Memory B cell (primary cell): ENCODE measurements around the gene GNG10.

ENCODE experiments used
- ATAC-seq: fragments of 150-1000 bp; cut with Tn5 transposase; 2 replicates; pipeline ENCODE4 v1.10.0; 2021; ENCODE audit warnings: low read depth, mild to moderate bottlenecking, moderate library complexity
- DNase-seq, 2 donors: peaks; one replicate each; pipeline ENCODE4 v3.0.0; 2022; ENCODE audit warnings: low spot score in 2 of 2
- H3K27ac Mint-ChIP-seq: one replicate; pipeline ENCODE4 v1.8.0; 2022; ENCODE audit warnings: mild to moderate bottlenecking, moderate library complexity, mixed read lengths
- H3K27me3 Mint-ChIP-seq: one replicate; pipeline ENCODE4 v1.8.0; 2022; ENCODE audit warnings: mixed read lengths
- H3K36me3 Mint-ChIP-seq: one replicate; pipeline ENCODE4 v1.8.0; 2022; ENCODE audit warnings: mild to moderate bottlenecking, mixed read lengths
- H3K4me1 Mint-ChIP-seq: one replicate; pipeline ENCODE4 v1.8.0; 2022; ENCODE audit warnings: mixed read lengths
- H3K4me3 Mint-ChIP-seq: one replicate; pipeline ENCODE4 v1.8.0; 2022; ENCODE audit warnings: mild to moderate bottlenecking, moderate library complexity, mixed read lengths
- H3K9me3 Mint-ChIP-seq: one replicate; pipeline ENCODE4 v1.8.0; 2022; ENCODE audit warnings: mixed read lengths

GNG10 gene

GRCh38 chr9:111632695-111633388 lies 28.6 kb upstream of the GNG10 start:
- Mint-ChIP-seq H3K27me3 (peaks cover 1% of the 10 kb centered on the region), H3K4me1 (peaks cover 21% of the 10 kb centered on the region), H3K4me3 (no peak overlapping the region), H3K27ac (no peak overlapping the region), H3K9me3 (no peaks in the 10 kb centered on the region), H3K36me3 (peaks cover 2% of the 10 kb centered on the region)
- DNase-seq = no peak
- no peak for ATAC-seq

GRCh38 chr9:111633389-111633736 lies 28.0 kb upstream of the GNG10 start:
- Mint-ChIP-seq H3K4me1 (peaks cover 21% of the 10 kb centered on the region), H3K27me3 (peaks cover 1% of the 10 kb centered on the region), H3K9me3 (no peaks in the 10 kb centered on the region), H3K27ac (no peak overlapping the region), H3K36me3 (peaks cover 2% of the 10 kb centered on the region), H3K4me3 (no peak overlapping the region)
- DNase-seq (no peak), ATAC-seq (no peak)

GRCh38 chr9:111634860-111635259 lies 26.5 kb upstream of the GNG10 start:
- Mint-ChIP-seq H3K9me3 (no peaks in the 10 kb centered on the region), H3K4me3 (no peak overlapping the region), H3K27ac (no peak overlapping the region), H3K27me3 (no peaks in the 10 kb centered on the region), H3K36me3 (peaks cover 2% of the 10 kb centered on the region), H3K4me1 (peaks cover 21% of the 10 kb centered on the region)
- ATAC-seq (no peak), DNase-seq (no peak)

DNA sequence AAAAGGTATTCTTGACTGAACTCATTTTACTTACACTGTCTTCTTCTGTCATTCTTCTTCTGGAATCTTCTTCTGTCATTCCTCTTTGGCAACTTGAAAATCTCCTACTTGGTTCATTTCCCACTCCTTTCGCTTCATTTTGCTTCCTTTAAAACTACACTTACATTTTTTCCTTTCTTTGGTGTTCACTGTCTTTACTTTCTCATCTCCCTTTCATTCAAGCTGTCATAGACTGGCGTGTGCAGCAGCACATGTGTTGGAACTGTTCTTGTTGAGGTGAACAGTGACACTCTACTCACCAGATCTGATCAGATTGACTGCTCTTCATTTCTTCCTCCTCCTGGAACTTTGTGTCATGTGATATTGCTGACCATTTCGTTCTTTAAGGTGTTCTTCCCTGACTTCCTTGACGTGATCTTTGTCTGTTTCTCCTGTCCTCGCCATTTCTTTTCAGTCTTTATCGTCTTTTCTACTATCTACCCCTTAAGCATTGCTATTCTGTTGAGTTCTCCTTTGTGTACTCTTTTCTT lies 23.9 kb upstream of the GNG10 start:
- Mint-ChIP-seq H3K9me3 (no peaks in the 10 kb centered on the region), H3K4me3 (no peak overlapping the region), H3K27me3 (no peaks in the 10 kb centered on the region), H3K4me1 (peaks cover 12% of the 10 kb centered on the region), H3K27ac (no peak overlapping the region), H3K36me3 (peaks cover 2% of the 10 kb centered on the region)
- DNase-seq (no peak), ATAC-seq (no peak)

GRCh38 chr9:111644195-111644772 lies 17.1 kb upstream of the GNG10 start:
- Mint-ChIP-seq H3K9me3 (no peaks in the 10 kb centered on the region), H3K4me3 (no peak overlapping the region), H3K27me3 (no peaks in the 10 kb centered on the region), H3K4me1 (no peaks in the 10 kb centered on the region), H3K36me3 (peaks cover 8% of the 10 kb centered on the region), H3K27ac (no peak overlapping the region)
- no peak for ATAC-seq
- DNase-seq = no peak

DNA sequence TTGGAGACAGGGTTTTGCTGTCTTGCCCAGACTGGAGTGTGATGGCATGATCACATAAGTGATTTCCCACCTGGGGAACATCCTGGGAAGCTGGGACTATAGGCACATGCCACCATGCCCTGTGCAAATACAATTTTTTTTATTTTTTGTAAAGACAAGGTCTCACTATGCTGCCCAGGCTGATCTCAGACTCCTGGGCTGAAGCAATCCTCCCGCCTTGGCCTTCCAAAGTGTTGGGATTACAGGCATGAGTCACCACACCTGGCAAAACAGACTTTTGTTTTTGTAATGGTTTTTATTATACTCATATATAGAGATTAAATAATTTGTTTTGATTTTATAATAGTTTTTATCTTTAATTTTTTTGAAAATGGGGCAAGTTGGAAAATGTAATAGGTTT lies 15.6 kb upstream of the GNG10 start:
- no peak for ATAC-seq
- peaks cover 12% of the 10 kb centered on the region for H3K36me3 Mint-ChIP-seq
- no peaks in the 10 kb centered on the region for H3K27me3 Mint-ChIP-seq
- no peak for DNase-seq
- H3K9me3 Mint-ChIP-seq = no peaks in the 10 kb centered on the region
- H3K27ac Mint-ChIP-seq = no peak overlapping the region
- H3K4me1 Mint-ChIP-seq = no peaks in the 10 kb centered on the region
- H3K4me3 Mint-ChIP-seq = no peak overlapping the region

- no peak overlapping the region for H3K4me3 Mint-ChIP-seq
- no peaks in the 10 kb centered on the region for H3K4me1 Mint-ChIP-seq
- no peaks in the 10 kb centered on the region for H3K27me3 Mint-ChIP-seq
- H3K27ac Mint-ChIP-seq = no peak overlapping the region
- ATAC-seq = no peak
- peaks cover 12% of the 10 kb centered on the region for H3K36me3 Mint-ChIP-seq
- no peaks in the 10 kb centered on the region for H3K9me3 Mint-ChIP-seq
- no peak for DNase-seq
These were observed 15.0 kb upstream of the GNG10 start for GRCh38 chr9:111646417-111646816.

GRCh38 chr9:111648066-111648465 lies 13.3 kb upstream of the GNG10 start:
- ATAC-seq = no peak
- Mint-ChIP-seq H3K27me3 (no peaks in the 10 kb centered on the region), H3K27ac (no peak overlapping the region), H3K9me3 (no peaks in the 10 kb centered on the region), H3K4me3 (no peak overlapping the region), H3K4me1 (no peaks in the 10 kb centered on the region), H3K36me3 (peaks cover 13% of the 10 kb centered on the region)
- no peak for DNase-seq

- DNase-seq (no peak), ATAC-seq (no peak)
- H3K4me1 Mint-ChIP-seq = no peaks in the 10 kb centered on the region
- no peaks in the 10 kb centered on the region for H3K9me3 Mint-ChIP-seq
- H3K4me3 Mint-ChIP-seq = no peak overlapping the region
- H3K27ac Mint-ChIP-seq = no peak overlapping the region
- peaks cover 13% of the 10 kb centered on the region for H3K36me3 Mint-ChIP-seq
- H3K27me3 Mint-ChIP-seq = no peaks in the 10 kb centered on the region
These were observed 12.4 kb upstream of the GNG10 start for GRCh38 chr9:111649016-111649415.

GRCh38 chr9:111657051-111657450 lies 4.4 kb upstream of the GNG10 start:
- Mint-ChIP-seq H3K27ac (no peak overlapping the region), H3K4me1 (peaks cover 7% of the 10 kb centered on the region), H3K9me3 (no peaks in the 10 kb centered on the region), H3K36me3 (peaks cover 10% of the 10 kb centered on the region), H3K27me3 (no peaks in the 10 kb centered on the region), H3K4me3 (no peak overlapping the region)
- DNase-seq (no peak), ATAC-seq (no peak)

DNA sequence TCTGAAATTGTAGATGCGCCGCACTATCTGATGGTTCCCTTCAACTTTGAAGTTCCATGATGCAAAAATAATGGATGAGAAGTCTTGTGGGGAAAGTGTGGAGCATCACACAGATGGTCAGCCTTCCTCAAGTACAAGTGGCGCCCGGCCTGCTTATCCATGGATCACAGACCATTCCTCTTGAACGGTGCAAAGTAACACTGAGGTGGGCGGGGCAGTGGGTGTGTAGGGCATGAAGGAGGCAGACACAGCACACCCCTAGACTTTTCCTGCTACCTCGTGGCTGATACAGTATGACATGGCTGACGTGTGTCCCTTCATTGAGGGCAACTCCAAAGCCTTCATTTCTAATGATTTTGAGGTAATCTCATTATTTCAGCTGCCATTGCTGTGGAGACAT lies 2.5 kb upstream of the GNG10 start:
- Mint-ChIP-seq H3K4me3 (no peak overlapping the region), H3K27me3 (no peaks in the 10 kb centered on the region), H3K9me3 (no peaks in the 10 kb centered on the region), H3K4me1 (peaks cover 23% of the 10 kb centered on the region), H3K36me3 (peaks cover 10% of the 10 kb centered on the region), H3K27ac (no peak overlapping the region)
- ATAC-seq = no peak
- no peak for DNase-seq

DNA sequence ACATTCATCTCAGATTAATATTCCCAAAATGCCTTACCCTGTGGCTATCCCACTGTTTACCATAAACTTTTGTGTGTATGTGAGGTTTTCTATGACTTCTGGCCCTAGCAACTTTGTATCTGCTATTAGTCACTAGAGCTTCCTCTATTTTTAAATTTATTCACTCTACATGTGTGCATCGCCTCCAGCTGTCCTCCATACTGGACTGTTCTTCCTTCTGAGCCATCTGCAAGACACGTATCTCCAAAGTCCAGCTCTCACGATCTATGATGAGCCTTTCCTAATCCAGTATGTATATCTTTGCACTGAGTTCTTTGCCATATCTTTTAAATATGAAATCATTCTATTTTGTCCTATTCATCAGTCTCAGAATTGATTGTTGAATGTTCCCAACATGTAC lies 1.7 kb upstream of the GNG10 start:
- Mint-ChIP-seq H3K27ac (no peak overlapping the region), H3K4me3 (no peak overlapping the region), H3K36me3 (peaks cover 8% of the 10 kb centered on the region), H3K27me3 (no peaks in the 10 kb centered on the region), H3K4me1 (peaks cover 23% of the 10 kb centered on the region), H3K9me3 (no peaks in the 10 kb centered on the region)
- ATAC-seq = no peak
- no peak for DNase-seq

GRCh38 chr9:111661802-111662521 lies 557 bp downstream of the GNG10 start:
- H3K27me3 Mint-ChIP-seq = no peaks in the 10 kb centered on the region
- peaks cover 6% of the 10 kb centered on the region for H3K36me3 Mint-ChIP-seq
- peaks cover 23% of the 10 kb centered on the region for H3K4me1 Mint-ChIP-seq
- ATAC-seq (peak; percentile 31), DNase-seq (peak; percentile 3 to 30)
- no peaks in the 10 kb centered on the region for H3K9me3 Mint-ChIP-seq
- H3K4me3 Mint-ChIP-seq = peak overlapping the region; percentile 90
- H3K27ac Mint-ChIP-seq = peak overlapping the region; percentile 59

- Mint-ChIP-seq H3K27me3 (no peaks in the 10 kb centered on the region), H3K4me1 (peaks cover 23% of the 10 kb centered on the region), H3K4me3 (peak overlapping the region; percentile 90), H3K27ac (peak overlapping the region; percentile 59), H3K36me3 (peaks cover 7% of the 10 kb centered on the region), H3K9me3 (no peaks in the 10 kb centered on the region)
- no peak for ATAC-seq
- no peak for DNase-seq
These were observed 1.3 kb downstream of the GNG10 start for GRCh38 chr9:111662576-111663300.
